ENCODE measurements around the gene DIP2C.

DNA sequence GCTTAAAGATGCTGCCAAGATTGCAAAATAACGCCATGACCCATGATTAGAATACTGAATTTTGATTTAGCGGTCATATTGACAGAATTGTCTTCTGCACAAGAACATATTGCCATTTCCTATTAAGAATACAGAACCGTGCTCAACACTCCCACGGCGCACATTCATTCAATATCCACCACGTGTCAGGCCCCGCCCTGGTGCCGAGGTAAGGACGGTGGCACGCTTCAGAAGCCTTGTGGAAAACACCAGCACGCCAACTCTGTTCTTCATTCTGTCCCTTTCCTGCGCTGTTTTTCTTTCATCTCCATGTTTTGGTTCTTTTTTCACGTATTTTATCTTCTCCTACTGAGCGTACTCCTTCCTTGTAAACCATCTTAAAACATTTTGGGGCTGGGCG is 364.9 kb downstream of the DIP2C start:
- TF ChIP-seq, protein P1, sequence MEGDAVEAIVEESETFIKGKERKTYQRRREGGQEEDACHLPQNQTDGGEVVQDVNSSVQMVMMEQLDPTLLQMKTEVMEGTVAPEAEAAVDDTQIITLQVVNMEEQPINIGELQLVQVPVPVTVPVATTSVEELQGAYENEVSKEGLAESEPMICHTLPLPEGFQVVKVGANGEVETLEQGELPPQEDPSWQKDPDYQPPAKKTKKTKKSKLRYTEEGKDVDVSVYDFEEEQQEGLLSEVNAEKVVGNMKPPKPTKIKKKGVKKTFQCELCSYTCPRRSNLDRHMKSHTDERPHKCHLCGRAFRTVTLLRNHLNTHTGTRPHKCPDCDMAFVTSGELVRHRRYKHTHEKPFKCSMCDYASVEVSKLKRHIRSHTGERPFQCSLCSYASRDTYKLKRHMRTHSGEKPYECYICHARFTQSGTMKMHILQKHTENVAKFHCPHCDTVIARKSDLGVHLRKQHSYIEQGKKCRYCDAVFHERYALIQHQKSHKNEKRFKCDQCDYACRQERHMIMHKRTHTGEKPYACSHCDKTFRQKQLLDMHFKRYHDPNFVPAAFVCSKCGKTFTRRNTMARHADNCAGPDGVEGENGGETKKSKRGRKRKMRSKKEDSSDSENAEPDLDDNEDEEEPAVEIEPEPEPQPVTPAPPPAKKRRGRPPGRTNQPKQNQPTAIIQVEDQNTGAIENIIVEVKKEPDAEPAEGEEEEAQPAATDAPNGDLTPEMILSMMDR (IDR thresholded peaks at IDR 0.05), result no peak
- TF ChIP-seq POLR2AphosphoS5 (IDR thresholded peaks at IDR 0.05; ENCODE audit: insufficient read depth in 1 of 2, low read depth in 1 of 2), result no peak
- no peak for TF ChIP-seq POLR2A (IDR thresholded peaks at IDR 0.05)
